Pulmonary artery endothelial cell (primary cell): ENCODE measurements around the gene TLCD2. TPM values are rescaled to one million over a fixed set of nuclear protein-coding genes. Genes with fewer than 3 reads are reported as not detected.
"Not testable (repeated sequence)": the region's sequence is repeated elsewhere in the genome, so short reads cannot be mapped to it uniquely, and the experiment has no call there.

Experiments
- DNase-seq: peaks from one replicate; pipeline ENCODE4 v3.0.0-alpha.2; 2011; ENCODE audit warnings: low read depth, low spot score
- total RNA-seq: library from RNA; depleted of rRNA; stranded (reverse); fragments of >200 nt; gene quantifications from 2 replicates; pipeline ENCODE4 v1.2.3, GENCODE V29; 2014

TLCD2 gene
- total RNA-seq, 1 donor from 2014 or later: 1.7 TPM

- no peak for DNase-seq
Observed at GRCh38 chr17:1718362-1719165, 8.4 kb upstream of the TLCD2 start.

DNA sequence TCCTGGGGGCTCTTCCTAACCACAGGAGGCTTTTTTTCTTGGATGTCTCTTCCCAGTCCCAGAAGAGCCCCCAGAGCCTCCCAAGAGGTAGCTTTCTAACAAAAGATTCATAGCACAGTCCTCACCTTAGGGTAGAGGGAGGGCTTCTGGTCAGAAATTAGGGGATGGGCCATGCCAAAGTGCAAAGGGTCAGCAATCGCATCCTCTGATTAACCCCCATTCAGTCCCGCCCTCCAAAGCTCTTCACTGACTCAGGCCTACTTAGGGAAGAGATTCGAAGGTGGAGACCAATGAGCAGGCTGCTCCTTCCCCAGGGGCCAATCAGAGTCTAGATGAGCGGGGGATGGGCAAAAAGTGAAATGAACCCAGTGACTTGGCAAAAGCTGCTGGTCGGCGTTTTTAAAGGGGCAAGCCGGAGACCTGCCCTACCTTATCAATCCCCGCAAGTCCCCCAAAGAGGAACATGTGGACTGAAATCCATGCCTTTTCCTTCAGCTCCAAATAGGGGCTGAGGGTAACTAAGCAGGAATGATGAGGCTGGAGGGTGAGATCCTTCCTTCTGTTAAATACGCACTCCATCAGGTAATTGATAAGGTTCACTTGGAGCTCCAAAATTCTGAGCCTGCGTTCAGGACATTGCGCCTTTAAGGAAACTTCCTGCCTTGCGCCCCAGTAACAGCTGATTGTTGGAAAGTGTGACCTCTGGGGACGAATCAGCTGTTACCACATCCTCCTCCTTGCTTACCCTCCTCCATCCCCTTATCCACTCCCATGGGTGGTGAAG is 6.9 kb upstream of the TLCD2 start:
- DNase-seq: peak; percentile 98

- peak; percentile 100 for DNase-seq
Observed at GRCh38 chr17:1716076-1716911, 6.1 kb upstream of the TLCD2 start.

GRCh38 chr17:1715803-1716075 is 5.6 kb upstream of the TLCD2 start:
- no peak for DNase-seq

DNA sequence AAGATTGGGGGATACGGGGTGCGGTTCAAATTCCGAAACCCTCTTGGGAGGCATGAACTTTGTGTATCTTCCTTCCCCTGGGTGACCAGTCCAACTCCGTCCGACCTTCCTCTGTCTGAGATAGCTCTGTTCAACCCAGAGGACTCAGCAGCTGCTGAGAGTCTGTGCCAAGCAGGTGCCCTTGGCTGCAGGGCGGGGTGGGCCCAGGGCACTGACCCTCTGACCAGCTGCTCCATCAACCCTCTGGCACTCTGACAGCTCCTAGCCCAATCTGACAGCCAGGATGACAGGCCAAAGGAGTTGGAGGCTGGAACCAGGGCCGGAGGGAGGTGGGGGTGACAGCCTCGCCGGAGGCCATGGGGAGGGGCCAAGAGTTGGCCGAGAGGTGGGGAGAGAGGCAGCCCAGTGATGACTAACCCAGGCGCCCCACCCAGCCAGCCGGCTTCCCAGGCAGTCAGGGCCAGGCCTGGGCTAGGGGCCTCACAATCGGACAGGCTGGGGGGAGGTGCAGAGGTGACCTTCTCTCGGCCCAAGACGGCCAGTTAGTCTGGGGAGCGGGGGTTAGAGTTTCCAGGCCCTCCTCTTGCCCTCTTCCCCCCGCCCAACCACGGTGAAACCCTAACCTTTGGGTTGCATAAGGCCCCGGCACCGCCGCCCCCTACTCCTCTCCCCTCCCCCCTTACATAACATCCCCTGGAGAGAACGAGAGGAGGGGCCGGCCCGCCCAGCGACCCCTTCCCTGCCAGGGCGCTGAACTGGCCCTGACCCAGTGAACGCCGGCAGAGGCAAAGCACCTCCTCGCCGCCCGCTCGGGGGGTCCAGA is 5.0 kb upstream of the TLCD2 start:
- peak; percentile 68 for DNase-seq

DNA sequence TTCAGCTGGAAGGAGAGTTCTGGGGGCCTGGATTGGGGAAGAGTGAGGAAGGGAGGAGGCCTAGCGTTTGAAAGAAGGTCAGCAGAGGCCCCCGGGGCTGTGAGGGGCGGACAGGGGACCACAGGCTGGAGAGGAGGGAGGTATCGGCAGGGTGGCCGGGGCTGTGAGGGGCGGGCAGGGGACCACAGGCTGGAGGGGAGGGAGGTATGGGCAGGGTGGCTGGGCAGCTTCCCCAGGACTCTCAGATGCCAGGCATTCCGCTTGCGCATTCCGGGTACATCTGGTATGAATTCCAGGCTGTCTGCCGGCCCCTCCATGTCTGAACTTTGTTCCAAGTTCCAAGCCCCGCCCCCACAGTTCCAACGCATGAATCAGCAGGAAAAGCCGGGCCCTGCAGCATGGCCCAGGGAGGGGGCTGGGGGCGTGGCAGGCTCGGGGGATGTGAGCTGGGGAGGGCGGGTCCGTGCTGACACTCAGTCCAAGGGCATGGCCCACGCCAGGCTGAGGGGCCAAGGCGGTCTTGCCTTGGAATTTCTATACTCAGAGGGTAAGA is 4.3 kb upstream of the TLCD2 start:
- DNase-seq: peak; percentile 91

DNA sequence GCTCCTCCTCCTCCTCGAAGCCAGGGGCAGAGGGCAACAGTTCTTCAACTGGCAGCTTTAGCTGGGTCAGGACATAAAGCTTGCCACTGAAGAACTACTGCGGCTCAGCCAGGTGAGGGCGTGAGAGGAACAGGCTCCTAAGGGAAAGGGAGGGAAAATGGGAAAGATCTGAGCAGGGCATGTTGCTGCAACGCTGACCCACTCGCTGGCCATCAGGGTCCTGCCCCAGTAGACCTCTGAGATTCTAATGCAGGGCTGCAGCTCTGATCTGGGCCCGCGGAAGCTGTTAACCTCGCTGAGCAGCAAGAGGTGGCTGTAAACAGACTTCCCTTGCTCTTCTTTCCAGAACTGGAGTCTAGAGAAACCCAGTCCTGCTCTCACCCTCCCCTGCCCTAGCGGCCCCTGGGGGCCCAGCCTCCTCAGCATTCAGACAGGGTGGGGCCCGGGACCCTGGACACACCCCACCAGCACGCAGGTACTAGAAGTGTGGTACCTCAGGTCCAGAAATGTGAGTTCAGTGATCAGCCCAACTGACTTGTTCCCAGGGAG is 3.8 kb upstream of the TLCD2 start:
- DNase-seq: no peak

DNA sequence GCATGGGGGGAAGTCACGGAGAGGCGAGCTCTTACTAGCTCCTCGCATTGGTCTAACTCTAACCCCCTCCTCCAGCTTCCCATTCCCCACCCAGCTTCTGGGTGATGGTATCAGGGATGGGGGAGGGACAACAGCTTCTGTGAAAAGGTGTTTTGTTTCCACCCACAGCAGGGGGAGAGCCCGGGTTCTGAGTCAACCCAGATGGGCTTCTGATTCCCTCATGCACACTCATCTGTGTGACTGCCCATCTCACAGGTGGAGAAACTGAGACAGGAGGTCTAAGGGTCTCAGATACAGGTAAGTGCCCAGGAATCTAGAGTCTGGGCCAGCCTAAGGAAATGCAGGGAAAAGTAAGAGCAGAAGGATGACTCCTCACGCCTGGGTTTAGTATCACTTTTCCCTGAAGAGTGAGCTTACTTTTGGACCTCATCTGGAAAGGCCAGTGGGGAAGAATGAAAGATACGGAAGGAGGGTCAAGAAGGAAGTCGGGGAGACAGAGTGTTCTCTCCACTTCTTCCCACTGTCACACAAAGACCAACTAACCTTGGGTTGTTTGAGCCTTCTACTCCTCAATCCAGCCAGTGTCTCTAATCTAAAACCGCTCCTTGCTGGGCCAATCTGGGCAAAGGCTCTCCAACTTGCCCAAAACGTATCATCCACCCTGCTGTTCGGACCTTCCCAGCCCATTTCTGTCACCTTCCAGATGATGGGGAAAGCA is 3.1 kb upstream of the TLCD2 start:
- DNase-seq: no peak

DNA sequence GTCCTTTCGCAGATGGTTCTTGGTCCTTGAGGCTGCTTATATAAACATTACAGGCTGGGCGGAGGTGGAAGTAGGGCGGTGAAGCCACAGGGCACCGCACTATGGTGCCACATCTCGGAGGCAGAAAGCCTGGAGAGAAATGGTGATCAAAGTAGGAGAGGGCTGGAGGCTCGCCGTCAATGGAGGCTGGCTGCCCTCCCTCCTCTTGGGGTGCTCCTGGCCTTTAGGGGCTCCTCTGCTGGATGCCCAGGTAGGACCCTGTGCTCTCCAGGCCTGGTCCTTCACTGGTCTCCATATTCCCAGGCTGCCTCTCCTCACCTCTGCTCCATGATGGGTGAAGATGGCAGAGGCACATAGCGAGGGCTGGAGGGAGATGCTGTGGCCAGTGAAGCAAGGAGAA is 2.1 kb upstream of the TLCD2 start:
- no peak for DNase-seq

DNA sequence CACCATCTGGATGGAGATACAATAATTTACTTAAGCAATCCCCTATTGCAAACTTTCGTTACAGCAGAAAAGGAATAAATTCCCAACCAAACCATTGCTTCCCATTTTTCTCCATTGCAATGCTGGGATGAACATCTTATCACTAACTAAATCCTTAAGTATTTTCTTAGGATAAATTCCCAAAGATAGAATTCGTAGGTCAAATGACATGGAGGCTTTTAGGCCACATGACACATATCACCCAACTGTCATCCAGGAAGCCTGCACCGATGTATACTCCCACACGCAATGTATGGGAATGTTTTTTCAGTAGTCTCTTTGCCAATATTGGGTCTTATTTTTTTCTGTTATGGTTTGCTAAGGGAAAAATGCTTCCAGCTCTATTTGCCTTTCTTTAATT is 1.6 kb upstream of the TLCD2 start:
- no peak for DNase-seq

- DNase-seq: no peak
Observed at GRCh38 chr17:1710807-1711553, 803 bp upstream of the TLCD2 start.

- no peak for DNase-seq
Observed at GRCh38 chr17:1709403-1709951, 700 bp downstream of the TLCD2 start.

- DNase-seq: not testable (repeated sequence)
Observed at GRCh38 chr17:1708791-1709346, 1.3 kb downstream of the TLCD2 start.

GRCh38 chr17:1707107-1707506 is 3.1 kb downstream of the TLCD2 start:
- no peak for DNase-seq

GRCh38 chr17:1705004-1705403 is 5.2 kb downstream of the TLCD2 start:
- no peak for DNase-seq

- no peak for DNase-seq
Observed at GRCh38 chr17:1703063-1703462, 7.1 kb downstream of the TLCD2 start.

DNA sequence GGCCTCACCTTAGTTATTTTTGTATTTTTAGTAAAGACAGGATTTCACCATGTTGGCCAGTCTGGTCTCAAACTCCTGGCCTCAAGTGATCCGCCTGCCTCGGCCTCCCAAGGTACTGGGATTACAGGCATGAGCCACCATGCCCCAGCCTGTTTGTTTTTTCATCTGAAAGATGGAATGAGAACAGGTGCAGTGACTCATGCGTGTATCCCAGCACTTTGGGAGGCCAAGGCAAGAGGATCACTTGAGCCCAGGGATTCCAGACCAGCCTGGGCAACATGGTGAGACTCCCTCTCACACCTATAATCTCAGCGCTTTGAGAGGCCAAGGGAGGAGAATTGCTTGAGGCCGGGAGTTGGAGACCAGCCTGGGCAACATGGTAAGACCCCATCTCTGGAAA is 10.3 kb downstream of the TLCD2 start:
- DNase-seq: not testable (repeated sequence)

DNA sequence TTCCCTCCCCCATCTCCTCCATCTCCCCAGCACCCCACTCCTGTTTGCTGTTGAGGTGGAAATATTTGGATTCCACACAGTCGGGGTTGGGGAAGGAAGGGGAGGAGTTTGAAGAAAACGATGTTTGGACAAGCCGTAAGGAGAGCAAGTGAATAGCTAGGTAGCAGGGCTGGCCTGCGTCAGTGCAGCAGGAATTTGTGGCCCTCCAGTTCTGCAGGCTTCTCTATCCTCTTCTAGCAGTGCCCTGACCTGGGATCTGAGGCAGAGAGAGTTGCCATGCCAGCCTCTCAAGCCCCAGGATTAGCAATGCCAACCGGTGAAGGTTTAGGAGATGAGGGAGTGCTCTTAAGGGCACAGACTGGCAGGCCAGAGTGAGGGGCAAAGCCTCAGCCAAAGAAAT is 12.5 kb downstream of the TLCD2 start:
- DNase-seq: no peak

DNA sequence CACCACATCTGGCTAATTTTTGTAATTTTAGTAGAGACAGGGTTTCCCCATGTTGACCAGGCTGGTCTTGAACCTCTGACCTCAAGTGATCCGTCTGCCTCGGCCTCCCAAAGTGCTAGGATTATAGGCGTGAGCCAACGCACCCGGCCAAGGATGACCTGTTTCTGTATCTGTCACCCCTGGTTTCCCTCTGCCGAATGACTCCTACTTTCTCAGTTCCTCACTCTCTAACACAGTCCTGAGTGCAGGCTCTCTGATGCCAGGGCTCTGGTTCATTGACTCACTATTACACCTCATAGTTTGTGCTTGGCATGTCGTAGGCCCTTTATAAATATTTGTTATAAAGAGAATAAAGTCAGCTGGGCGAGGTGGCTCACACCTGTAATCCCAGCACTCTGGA is 14.8 kb downstream of the TLCD2 start:
- no peak for DNase-seq
